Liver (tissue), 2 donors: ENCODE measurements around the gene COX4I1.

ENCODE experiments used
- YY1 ChIP-seq: IDR thresholded peaks from 2 replicates; pipeline ENCODE4 v1.6.1; 2016; ENCODE audit warnings: antibody characterized with exemption, mild to moderate bottlenecking
- TF ChIP-seq, protein P1 (sequence below): IDR thresholded peaks from 2 replicates; pipeline ENCODE4 v1.6.1; 2016; ENCODE audit warnings: antibody characterized with exemption
- TF ChIP-seq, protein P2 (sequence below): fragments of 150-350 bp; IDR thresholded peaks from 2 replicates; pipeline ENCODE4 v1.5.1; 2017; ENCODE audit warnings: improper control_type of control experiment, low read depth, low read length; ENCODE audit not compliant: missing input control
- donor health status: healthy.

DNA sequence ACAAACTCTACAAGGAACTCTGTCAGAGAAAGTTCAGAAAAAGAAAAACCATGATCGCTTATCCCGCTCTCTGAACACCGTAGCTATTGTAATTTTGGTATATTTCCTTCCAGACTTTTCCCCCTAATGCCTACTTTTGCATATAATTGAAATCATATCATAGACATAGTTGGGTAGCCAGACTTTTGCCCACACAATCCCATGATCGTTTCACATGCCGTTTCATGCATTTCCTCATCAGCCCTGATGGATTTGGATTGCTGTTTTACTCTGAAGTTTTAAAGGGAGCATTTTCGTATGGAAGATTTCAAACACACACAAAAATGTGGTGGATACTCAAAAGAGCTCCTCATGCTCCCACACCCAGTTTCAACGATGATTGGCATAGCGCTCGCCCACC, 31.3 kb downstream of the COX4I1 start:
- TF ChIP-seq, protein P1, sequence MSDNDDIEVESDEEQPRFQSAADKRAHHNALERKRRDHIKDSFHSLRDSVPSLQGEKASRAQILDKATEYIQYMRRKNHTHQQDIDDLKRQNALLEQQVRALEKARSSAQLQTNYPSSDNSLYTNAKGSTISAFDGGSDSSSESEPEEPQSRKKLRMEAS: no peak
- TF ChIP-seq, protein P2, sequence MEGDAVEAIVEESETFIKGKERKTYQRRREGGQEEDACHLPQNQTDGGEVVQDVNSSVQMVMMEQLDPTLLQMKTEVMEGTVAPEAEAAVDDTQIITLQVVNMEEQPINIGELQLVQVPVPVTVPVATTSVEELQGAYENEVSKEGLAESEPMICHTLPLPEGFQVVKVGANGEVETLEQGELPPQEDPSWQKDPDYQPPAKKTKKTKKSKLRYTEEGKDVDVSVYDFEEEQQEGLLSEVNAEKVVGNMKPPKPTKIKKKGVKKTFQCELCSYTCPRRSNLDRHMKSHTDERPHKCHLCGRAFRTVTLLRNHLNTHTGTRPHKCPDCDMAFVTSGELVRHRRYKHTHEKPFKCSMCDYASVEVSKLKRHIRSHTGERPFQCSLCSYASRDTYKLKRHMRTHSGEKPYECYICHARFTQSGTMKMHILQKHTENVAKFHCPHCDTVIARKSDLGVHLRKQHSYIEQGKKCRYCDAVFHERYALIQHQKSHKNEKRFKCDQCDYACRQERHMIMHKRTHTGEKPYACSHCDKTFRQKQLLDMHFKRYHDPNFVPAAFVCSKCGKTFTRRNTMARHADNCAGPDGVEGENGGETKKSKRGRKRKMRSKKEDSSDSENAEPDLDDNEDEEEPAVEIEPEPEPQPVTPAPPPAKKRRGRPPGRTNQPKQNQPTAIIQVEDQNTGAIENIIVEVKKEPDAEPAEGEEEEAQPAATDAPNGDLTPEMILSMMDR: no peak
- TF ChIP-seq YY1: no peak
